ENCODE data around the gene DYNLRB1.
A peak's percentile ranks its signal among the peaks of the same experiment; 100 is the strongest.
"Not testable (repeated sequence)": the region's sequence is repeated elsewhere in the genome, so short reads cannot be mapped to it uniquely, and the experiment has no call there.

DYNLRB1 gene

DNA sequence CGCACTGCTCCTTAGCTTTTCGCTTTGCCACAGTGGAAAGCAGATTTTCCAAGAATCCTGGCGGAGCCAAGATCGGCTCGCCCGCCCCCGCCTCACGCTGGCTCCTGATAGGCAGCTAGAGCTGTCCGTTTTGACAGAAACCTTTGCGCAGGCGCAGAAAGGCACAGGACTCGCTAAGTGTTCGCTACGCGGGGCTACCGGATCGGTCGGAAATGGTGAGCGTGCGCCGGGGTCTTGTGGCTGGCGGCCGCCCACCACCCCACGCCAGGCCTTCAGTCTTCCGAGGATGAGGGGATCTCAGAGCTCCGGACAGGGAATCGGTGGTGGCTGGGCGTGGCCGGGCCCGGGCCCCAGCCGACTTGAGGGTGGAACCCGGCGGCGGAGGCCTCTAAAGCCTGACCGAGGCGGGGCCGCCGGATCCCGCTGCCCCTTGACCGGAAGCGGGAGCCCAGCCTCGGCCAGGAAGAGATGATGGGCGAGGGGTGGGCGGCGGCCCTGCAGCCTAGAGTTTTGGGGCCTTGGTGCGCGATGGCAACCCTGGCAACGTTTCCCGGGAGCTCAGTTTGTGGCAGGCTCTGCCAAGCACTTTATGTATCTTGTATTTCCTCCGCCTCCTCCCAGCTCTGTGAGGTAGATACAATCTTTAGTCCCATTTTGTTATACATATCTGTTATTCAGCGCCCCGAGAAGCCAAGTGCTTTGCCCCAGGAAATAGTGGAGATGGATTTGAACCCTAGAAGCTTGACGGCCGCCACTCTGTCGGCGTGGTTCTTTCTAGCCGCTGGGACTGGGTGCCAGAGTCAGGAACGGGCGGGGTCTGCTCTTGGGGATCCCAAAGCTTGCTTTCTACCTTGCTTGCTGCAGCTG is at the start of gene DYNLRB1:
DYNLRB1 (plus strand) TSS at position 176 of the 867 bp plus-strand sequence; CDS start at position 213, 37 bp downstream.
- in situ Hi-C loops (cut with HindIII; ENCODE audit: low sequenced_read_pairs) = no loop called here
- peak within 1 kb of the TSS; percentile 89 for H3K4me3 ChIP-seq (ENCODE audit: low read depth, low read length)
- DNase-seq (ENCODE audit: low read depth, low spot score) = peak; percentile 96
- TF ChIP-seq, protein P1, sequence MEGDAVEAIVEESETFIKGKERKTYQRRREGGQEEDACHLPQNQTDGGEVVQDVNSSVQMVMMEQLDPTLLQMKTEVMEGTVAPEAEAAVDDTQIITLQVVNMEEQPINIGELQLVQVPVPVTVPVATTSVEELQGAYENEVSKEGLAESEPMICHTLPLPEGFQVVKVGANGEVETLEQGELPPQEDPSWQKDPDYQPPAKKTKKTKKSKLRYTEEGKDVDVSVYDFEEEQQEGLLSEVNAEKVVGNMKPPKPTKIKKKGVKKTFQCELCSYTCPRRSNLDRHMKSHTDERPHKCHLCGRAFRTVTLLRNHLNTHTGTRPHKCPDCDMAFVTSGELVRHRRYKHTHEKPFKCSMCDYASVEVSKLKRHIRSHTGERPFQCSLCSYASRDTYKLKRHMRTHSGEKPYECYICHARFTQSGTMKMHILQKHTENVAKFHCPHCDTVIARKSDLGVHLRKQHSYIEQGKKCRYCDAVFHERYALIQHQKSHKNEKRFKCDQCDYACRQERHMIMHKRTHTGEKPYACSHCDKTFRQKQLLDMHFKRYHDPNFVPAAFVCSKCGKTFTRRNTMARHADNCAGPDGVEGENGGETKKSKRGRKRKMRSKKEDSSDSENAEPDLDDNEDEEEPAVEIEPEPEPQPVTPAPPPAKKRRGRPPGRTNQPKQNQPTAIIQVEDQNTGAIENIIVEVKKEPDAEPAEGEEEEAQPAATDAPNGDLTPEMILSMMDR (IDR thresholded peaks at IDR 0.05; ENCODE audit: low read depth, low read length) = no peak

DNA sequence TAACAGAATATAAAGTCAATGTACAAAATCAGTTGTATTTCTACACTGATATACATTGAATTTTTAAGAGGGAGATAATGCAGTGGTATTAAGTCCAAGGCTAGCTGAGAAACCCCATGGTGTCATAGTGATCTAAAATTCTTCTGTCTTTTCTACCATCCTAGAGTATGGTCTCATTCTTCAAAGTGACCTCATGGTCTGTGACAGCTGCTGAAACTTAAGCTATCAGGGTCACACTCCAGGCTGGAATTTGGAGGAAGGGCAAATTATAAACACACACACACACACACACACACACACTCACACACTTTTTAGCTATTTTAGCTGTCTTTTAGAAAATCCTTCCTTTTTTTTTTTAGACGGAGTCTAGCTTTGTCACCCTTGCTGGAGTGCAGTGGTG is 47.3 kb upstream of the DYNLRB1 start:
- no peak for DNase-seq (ENCODE audit: low read depth, low spot score)
- TF ChIP-seq, protein P1 (IDR thresholded peaks at IDR 0.05; ENCODE audit: low read depth, low read length) = no peak
- in situ Hi-C loops (cut with HindIII; ENCODE audit: low sequenced_read_pairs) = no loop called here
- H3K4me3 ChIP-seq (ENCODE audit: low read depth, low read length) = no peak overlapping the region

DNA sequence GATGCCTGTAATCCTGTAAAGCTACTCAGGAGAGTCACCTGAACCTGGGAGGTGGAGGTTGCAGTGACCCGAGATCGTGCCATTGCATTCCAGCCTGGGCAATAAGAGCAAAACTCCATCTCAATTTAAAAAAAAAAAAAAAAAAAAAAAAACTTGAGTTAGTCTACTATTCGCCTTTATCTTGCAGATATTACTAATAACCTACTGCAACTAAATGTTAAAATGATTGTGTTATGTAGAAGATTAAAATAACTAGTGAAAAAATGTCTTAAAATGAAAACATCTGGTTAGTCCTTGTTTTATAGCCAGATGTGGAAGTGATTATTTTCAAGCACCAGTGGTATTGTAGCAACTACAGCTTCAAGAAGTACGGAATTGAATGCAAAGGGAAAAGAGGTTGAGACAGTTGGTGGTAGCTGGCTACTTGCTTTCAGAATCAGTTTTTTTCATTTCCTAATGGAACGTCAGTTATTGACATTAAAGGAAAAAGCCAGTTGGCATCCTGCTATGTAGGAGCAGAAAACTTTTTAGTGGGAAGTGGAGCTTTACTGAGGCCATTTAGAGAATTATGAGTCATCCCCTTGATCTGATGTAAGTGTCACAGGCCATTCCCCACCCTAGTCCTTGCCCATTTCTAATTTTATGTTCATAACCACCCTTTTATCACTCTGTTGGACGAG is 43.8 kb upstream of the DYNLRB1 start:
- H3K4me3 ChIP-seq (ENCODE audit: low read depth, low read length) = no peak overlapping the region
- in situ Hi-C loops (cut with HindIII; ENCODE audit: low sequenced_read_pairs) = no loop called here
- TF ChIP-seq, protein P1 (IDR thresholded peaks at IDR 0.05; ENCODE audit: low read depth, low read length) = no peak
- DNase-seq (ENCODE audit: low read depth, low spot score) = peak; percentile 59

DNA sequence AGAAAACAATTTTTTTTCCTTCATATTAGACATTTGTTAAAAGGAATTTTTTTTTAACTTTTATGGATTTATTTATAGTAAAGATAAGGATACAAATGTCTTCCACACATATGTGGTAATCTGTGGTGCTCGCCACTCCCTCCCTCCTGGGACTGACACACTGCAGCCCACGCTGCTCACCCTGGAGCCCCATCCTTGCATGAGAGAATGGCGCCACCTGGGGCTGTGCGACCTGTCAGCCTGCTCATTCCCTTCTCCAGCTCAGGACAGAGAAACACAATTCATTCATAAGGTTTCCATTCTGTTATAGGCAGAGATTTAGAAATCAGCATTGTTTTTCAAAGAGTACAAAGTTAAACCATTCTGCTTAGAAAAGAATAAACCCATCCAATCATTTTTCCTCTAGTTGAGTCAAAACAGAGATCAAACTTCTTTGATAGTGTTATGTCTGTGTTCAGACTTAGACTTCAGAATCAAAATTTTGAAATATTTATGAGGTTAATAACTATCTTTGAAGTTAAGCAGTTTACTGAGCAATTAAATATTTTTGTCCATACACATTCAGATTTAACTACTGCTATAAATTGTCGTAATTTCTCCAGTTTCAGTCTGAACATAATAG is 42.8 kb upstream of the DYNLRB1 start:
- peak; percentile 23 for DNase-seq (ENCODE audit: low read depth, low spot score)
- no peak overlapping the region for H3K4me3 ChIP-seq (ENCODE audit: low read depth, low read length)
- in situ Hi-C loops (cut with HindIII; ENCODE audit: low sequenced_read_pairs) = no loop called here
- TF ChIP-seq, protein P1 (IDR thresholded peaks at IDR 0.05; ENCODE audit: low read depth, low read length) = peak; percentile 42

DNA sequence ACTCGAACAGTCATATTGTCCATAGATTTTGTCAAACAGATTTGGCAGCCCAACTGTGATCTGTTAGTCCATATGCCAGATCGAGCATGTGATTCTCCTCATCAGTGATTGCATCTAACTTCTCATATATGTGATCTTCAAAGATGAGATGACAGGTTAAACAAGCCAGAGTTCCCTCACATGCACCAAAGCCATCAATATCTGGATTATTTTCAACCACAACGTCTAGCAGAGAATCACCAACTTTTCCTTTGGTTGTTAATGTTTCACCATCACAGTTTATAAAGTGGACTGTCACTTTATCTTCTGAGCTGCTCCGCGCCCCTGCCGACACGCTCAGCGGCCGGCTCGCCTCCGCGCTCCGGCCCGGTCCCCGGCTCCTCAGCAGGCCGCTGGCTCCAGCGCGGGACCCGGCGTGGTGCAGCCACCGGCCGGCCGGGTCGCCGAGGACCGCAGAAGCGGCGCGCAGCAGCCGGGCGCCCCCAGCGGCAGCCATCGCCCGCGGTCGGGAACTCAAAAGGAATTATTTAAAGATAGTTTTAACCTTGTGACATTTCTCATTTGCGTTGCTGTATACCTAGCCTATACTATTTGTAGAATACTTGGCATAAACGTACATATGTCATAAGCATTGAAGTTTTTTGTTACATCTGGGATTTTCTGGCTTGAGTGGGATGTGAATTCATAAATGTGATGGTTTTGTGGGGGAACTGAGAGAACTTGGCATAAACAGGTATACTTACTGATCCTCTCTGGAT is 40.1 kb upstream of the DYNLRB1 start:
- in situ Hi-C loops (cut with HindIII; ENCODE audit: low sequenced_read_pairs) = no loop called here
- DNase-seq (ENCODE audit: low read depth, low spot score) = peak; percentile 23
- H3K4me3 ChIP-seq (ENCODE audit: low read depth, low read length) = no peak overlapping the region
- TF ChIP-seq, protein P1 (IDR thresholded peaks at IDR 0.05; ENCODE audit: low read depth, low read length) = peak; percentile 51

DNA sequence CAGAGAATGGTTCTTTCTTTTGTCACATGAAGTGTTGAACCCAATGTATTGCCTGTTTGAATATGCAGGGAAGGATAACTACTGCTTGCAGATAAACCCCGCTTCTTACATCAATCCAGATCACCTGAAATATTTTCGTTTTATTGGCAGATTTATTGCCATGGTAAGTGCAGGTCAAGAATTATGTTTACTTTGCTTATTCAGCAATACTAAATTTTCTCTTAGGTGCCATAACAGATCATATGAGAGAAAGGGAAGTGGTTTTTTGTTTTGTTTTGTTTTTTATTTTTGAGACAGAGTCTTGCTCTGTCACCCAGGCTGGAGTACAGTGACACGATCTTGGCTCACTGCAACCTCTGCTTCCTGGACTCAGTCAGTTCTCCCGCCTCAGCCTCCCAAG is 36.6 kb upstream of the DYNLRB1 start:
- TF ChIP-seq, protein P1 (IDR thresholded peaks at IDR 0.05; ENCODE audit: low read depth, low read length) = no peak
- in situ Hi-C loops (cut with HindIII; ENCODE audit: low sequenced_read_pairs) = no loop called here
- no peak overlapping the region for H3K4me3 ChIP-seq (ENCODE audit: low read depth, low read length)
- no peak for DNase-seq (ENCODE audit: low read depth, low spot score)

DNA sequence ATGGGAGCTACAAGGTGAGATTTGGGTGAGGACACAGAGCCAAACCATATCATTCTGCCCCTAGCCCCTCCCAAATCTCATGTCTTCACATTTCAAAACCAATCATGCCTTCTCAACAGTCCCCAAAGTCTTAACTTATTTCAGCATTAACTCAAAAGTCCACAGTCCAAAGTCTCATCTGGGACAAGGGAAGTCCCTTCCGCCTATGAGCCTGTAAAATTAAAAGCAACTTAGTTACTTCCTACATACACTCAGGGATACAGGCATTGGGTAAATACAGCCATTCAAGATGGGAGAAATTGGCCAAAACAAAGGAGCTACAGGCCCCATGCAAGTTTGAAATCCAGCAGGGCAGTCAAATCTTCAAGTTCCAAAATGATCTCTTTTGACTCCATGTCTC is 34.1 kb upstream of the DYNLRB1 start:
- in situ Hi-C loops (cut with HindIII; ENCODE audit: low sequenced_read_pairs); H3K4me3 ChIP-seq (ENCODE audit: low read depth, low read length); DNase-seq (ENCODE audit: low read depth, low spot score): not testable (repeated sequence)

DNA sequence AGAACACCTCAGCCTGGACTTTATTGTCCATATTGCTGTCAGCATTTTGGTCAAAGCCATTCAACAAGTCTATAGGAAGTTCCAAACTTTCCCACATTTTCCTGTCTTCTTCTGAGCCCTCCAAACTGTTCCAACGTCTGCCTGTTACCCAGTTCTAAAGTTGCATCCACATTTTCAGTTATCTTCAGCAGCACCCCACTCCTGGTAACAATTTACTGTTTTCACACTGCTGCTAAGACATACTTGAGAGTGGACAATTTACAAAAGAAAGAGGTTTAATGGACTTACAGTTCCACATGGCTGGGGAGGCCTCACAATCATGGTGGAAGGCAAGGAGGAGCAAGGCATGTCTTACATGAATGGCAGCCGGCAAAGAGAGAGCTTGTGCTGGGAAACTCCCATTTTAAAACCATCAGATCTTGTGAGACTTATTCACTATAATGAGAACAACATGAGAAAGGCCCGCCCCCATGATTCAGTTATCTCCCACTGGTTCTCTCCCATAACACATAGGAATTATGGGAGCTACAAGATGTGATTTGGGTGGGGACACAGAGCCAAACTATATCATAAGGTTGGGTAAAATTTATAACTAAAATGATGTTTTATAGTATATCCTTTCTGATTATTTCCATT is 32.5 kb upstream of the DYNLRB1 start:
- H3K4me3 ChIP-seq (ENCODE audit: low read depth, low read length); in situ Hi-C loops (cut with HindIII; ENCODE audit: low sequenced_read_pairs); DNase-seq (ENCODE audit: low read depth, low spot score): not testable (repeated sequence)
